Measurements from ENCODE around the gene DIAPH3. TPM values are rescaled to one million over a fixed set of nuclear protein-coding genes. Genes with fewer than 3 reads are reported as not detected.
"Not testable (repeated sequence)": the region's sequence is repeated elsewhere in the genome, so short reads cannot be mapped to it uniquely, and the experiment has no call there.

DIAPH3 gene, protein sequence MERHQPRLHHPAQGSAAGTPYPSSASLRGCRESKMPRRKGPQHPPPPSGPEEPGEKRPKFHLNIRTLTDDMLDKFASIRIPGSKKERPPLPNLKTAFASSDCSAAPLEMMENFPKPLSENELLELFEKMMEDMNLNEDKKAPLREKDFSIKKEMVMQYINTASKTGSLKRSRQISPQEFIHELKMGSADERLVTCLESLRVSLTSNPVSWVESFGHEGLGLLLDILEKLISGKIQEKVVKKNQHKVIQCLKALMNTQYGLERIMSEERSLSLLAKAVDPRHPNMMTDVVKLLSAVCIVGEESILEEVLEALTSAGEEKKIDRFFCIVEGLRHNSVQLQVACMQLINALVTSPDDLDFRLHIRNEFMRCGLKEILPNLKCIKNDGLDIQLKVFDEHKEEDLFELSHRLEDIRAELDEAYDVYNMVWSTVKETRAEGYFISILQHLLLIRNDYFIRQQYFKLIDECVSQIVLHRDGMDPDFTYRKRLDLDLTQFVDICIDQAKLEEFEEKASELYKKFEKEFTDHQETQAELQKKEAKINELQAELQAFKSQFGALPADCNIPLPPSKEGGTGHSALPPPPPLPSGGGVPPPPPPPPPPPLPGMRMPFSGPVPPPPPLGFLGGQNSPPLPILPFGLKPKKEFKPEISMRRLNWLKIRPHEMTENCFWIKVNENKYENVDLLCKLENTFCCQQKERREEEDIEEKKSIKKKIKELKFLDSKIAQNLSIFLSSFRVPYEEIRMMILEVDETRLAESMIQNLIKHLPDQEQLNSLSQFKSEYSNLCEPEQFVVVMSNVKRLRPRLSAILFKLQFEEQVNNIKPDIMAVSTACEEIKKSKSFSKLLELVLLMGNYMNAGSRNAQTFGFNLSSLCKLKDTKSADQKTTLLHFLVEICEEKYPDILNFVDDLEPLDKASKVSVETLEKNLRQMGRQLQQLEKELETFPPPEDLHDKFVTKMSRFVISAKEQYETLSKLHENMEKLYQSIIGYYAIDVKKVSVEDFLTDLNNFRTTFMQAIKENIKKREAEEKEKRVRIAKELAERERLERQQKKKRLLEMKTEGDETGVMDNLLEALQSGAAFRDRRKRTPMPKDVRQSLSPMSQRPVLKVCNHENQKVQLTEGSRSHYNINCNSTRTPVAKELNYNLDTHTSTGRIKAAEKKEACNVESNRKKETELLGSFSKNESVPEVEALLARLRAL
- total RNA-seq (2.6 and 5.2 TPM in 2 replicates), polyA plus RNA-seq (2.9 and 4.8 TPM in 2 replicates)

DNA sequence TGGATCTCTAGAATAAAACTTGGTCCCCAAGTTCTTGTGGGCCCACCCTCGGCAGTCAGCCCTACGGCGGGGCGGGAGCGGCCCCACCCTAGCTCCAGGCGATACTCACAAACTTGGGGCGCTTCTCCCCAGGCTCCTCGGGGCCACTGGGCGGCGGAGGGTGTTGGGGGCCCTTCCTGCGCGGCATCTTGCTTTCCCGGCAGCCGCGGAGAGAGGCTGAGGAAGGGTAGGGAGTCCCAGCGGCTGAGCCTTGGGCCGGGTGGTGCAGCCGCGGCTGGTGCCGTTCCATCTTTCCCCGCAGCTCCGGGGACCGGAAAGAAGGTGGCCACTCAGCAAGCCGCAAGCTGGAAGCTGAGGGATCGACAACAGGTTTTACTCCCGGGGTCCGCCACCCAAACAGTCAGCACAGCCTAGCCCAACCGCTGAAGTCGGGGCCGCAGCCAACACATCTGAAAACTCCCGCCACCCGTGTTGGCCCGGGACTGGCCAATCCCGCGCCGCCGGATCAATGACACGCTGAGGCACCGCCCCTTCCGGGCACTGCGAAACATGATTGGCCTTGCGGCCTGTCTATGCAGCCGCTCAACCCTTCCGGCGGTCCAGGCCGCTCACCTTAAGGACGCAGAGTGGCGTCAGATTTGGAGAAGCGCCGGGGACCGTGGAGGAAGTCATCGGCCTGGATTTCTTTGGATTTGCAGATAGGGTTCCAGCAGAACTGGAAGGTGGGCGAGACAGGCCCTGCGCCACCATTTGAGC is at the start of gene DIAPH3:
Gene DIAPH3 (minus strand): TSS at position 451 of the 756 bp plus-strand sequence. CDS start 162 bp downstream, at position 289.
- H3K4me3 ChIP-seq: peak within 1 kb of the TSS; percentile 59
- DNase-seq (ENCODE audit: low read depth in 1 of 2, low spot score in 1 of 2): peak; percentile 97
- H3K27ac ChIP-seq: peak within 1 kb of the TSS; percentile 98
- H3K36me3 ChIP-seq: no peaks in the 10 kb centered on the region
- peaks cover 20% of the 10 kb centered on the region for H3K4me1 ChIP-seq (ENCODE audit: low read depth)
- TF ChIP-seq, protein P1, sequence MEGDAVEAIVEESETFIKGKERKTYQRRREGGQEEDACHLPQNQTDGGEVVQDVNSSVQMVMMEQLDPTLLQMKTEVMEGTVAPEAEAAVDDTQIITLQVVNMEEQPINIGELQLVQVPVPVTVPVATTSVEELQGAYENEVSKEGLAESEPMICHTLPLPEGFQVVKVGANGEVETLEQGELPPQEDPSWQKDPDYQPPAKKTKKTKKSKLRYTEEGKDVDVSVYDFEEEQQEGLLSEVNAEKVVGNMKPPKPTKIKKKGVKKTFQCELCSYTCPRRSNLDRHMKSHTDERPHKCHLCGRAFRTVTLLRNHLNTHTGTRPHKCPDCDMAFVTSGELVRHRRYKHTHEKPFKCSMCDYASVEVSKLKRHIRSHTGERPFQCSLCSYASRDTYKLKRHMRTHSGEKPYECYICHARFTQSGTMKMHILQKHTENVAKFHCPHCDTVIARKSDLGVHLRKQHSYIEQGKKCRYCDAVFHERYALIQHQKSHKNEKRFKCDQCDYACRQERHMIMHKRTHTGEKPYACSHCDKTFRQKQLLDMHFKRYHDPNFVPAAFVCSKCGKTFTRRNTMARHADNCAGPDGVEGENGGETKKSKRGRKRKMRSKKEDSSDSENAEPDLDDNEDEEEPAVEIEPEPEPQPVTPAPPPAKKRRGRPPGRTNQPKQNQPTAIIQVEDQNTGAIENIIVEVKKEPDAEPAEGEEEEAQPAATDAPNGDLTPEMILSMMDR (IDR thresholded peaks at IDR 0.05; ENCODE audit: low read depth, low read length): no peak
- no peaks in the 10 kb centered on the region for H3K27me3 ChIP-seq
- no peaks in the 10 kb centered on the region for H3K9me3 ChIP-seq (ENCODE audit: low read depth)

DNA sequence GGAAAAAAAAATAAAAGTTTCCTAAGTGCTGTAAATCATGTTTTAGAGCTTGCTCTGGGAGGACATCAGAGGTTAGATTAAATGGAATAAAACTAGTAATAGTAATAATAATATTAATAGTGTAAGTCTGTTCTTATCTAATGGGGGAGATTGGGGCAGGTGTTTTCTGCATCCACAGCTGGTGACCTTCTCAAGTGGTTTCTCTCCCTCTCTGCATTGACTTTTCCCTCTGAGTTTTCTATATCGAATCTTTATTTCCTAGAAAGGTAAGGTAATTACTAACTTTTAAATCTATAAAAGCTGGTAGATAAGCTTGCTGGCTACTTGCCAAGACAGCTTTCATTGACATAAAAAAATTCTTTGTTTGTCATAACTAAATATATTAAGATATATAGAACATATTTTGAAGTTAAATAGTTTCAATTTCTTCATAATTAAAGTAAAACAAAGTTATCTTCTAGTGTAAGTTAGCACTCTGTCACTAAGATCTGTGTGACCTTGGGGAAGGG is 49.6 kb upstream of the DIAPH3 start:
- no peaks in the 10 kb centered on the region for H3K27me3 ChIP-seq
- H3K4me3 ChIP-seq: no peak overlapping the region
- H3K36me3 ChIP-seq: no peaks in the 10 kb centered on the region
- no peaks in the 10 kb centered on the region for H3K9me3 ChIP-seq (ENCODE audit: low read depth)
- no peak overlapping the region for H3K27ac ChIP-seq
- DNase-seq (ENCODE audit: low read depth in 1 of 2, low spot score in 1 of 2): no peak
- peaks cover 16% of the 10 kb centered on the region for H3K4me1 ChIP-seq (ENCODE audit: low read depth)
- TF ChIP-seq, protein P1 (IDR thresholded peaks at IDR 0.05; ENCODE audit: low read depth, low read length): no peak

DNA sequence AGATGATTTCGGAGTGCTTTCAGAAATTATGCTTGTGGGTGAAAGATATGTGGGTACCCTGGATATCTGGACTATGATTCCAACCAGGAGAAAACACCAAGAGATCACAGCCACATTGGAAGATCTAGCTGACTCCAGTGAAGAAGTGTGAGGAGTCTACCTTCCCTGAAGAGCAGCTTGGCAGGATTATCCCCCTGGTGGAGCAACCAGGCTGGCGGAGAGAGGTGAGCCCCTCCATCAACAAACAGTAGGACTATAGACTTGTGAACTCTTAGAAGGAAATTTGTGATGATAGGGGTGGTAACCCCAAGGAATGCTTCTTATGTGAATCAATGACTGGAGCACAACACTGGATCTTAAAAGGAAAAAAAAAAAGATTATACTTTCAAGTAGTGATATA is 47.8 kb upstream of the DIAPH3 start:
- Histone ChIP-seq H3K4me1 (ENCODE audit: low read depth) (peaks cover 11% of the 10 kb centered on the region), H3K27ac (no peak overlapping the region), H3K9me3 (ENCODE audit: low read depth) (no peaks in the 10 kb centered on the region), H3K36me3 (no peaks in the 10 kb centered on the region), H3K27me3 (no peaks in the 10 kb centered on the region), H3K4me3 (no peak overlapping the region)
- TF ChIP-seq, protein P1 (IDR thresholded peaks at IDR 0.05; ENCODE audit: low read depth, low read length): no peak
- DNase-seq (ENCODE audit: low read depth in 1 of 2, low spot score in 1 of 2): no peak

DNA sequence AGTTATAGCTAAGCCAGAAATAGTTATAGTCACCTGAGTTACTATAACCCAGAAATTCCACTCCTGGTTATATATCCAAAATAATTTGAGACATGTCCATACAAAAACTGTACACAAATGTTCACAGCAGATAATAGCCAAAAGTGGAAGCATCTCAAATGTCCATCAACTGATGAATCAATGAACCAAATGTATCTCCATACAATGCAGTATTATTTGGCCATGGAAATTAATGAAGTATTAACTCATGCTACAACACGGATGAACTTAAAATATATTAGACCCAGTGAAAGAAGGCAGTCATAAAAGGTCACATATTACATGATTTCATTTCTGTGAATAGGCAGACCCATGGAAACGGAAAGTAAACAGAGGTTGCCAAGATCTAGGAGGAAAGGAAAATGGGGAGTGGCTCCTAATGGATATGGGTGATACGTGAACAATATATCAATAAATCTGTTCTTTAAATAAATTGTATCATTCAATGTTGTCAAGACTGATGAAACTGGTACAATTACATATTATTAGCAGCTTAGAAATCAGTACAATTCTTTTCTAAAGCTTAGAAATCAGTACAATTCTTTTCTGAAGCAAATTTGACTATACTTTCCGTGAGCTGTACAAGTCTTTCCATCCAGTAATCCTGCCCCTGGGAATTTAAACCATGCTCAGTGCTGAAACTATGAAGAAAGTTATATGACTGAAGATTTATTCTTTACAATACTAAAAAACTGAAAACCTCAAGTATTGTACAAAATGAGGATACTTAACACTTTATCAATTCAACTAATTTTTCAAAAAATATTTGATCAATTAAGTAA is 47.0 kb upstream of the DIAPH3 start:
- H3K36me3 ChIP-seq: no peaks in the 10 kb centered on the region
- no peaks in the 10 kb centered on the region for H3K27me3 ChIP-seq
- H3K9me3 ChIP-seq (ENCODE audit: low read depth): no peaks in the 10 kb centered on the region
- H3K4me1 ChIP-seq (ENCODE audit: low read depth): peaks cover 10% of the 10 kb centered on the region
- H3K4me3 ChIP-seq: no peak overlapping the region
- no peak for DNase-seq (ENCODE audit: low read depth in 1 of 2, low spot score in 1 of 2)
- TF ChIP-seq, protein P1 (IDR thresholded peaks at IDR 0.05; ENCODE audit: low read depth, low read length): no peak
- H3K27ac ChIP-seq: no peak overlapping the region

DNA sequence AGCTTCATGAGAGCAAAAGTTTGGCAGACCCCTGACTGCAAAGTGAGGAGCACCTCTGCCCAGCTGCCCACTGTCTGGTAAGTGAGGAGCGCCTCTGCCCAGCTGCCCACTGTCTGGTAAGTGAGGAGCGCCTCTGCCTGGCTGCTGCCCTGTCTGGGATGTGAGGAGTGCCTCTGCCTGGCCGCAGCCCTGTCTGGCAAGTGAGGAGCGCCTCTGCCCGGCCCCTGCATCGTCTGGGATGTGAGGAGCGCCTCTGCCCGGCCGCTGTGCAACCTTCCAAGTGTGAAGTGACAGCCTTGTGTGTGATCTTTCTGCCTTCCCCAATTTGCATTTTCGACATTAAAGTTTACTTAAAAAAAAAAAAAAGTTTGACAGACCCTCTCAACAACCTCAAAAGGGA is 41.8 kb upstream of the DIAPH3 start:
- H3K4me3 ChIP-seq; H3K27ac ChIP-seq; H3K9me3 ChIP-seq (ENCODE audit: low read depth); H3K4me1 ChIP-seq (ENCODE audit: low read depth); H3K36me3 ChIP-seq; DNase-seq (ENCODE audit: low read depth in 1 of 2, low spot score in 1 of 2); H3K27me3 ChIP-seq: not testable (repeated sequence)

Measured in cardiac muscle cell (in vitro differentiated cells and primary cell).